HEK293T (cell line): Measurements from ENCODE around the gene ZCCHC7.
"Not testable (repeated sequence)": the region's sequence is repeated elsewhere in the genome, so short reads cannot be mapped to it uniquely, and the experiment has no call there.

Source experiments
- FOXA1 ChIP-seq: fragments of 450-650 bp; IDR thresholded peaks from 2 replicates; pipeline ENCODE4 v1.6.1; 2016; ENCODE audit warnings: mild to moderate bottlenecking
- L3MBTL2 ChIP-seq: fragments of 450-650 bp; conservative IDR thresholded peaks from 2 replicates; pipeline ENCODE4 v1.6.1; 2016; ENCODE audit warnings: mild to moderate bottlenecking
- LEF1 ChIP-seq: fragments of 450-650 bp; IDR thresholded peaks from 2 replicates; pipeline ENCODE4 v1.6.1; 2017; ENCODE audit warnings: mild to moderate bottlenecking, borderline replicate concordance
- NFRKB ChIP-seq: fragments of 450-650 bp; IDR thresholded peaks from 2 replicates; pipeline ENCODE4 v1.6.1; 2016; ENCODE audit warnings: mild to moderate bottlenecking, moderate library complexity
- SP1 ChIP-seq: fragments of 450-650 bp; IDR thresholded peaks from 2 replicates; pipeline ENCODE4 v1.6.1; 2017

- TF ChIP-seq LEF1, FOXA1, SP1, L3MBTL2, NFRKB: not testable (repeated sequence)
These were observed 40.2 kb upstream of the ZCCHC7 start for GRCh38 chr9:37080165-37080628.
